Endothelial cell (in vitro differentiated cells): ENCODE data around the gene MARK2. TPM values are rescaled to one million over a fixed set of nuclear protein-coding genes. Genes with fewer than 3 reads are reported as not detected.
A peak's percentile ranks its signal among the peaks of the same experiment; 100 is the strongest.

Source experiments
- DNase-seq: peaks from one replicate; pipeline ENCODE4 v3.0.0; 2021; ENCODE audit warnings: low spot score
- H3K27ac Mint-ChIP-seq: one replicate; pipeline ENCODE4 v1.8.0; 2021; ENCODE audit warnings: mixed read lengths, inconsistent platforms; ENCODE audit not compliant: unreplicated experiment
- H3K27me3 Mint-ChIP-seq: one replicate; pipeline ENCODE4 v1.8.0; 2021; ENCODE audit warnings: mild to moderate bottlenecking, moderate library complexity, mixed read lengths, inconsistent platforms; ENCODE audit not compliant: unreplicated experiment
- H3K36me3 Mint-ChIP-seq: one replicate; pipeline ENCODE4 v1.8.0; 2021; ENCODE audit warnings: mild to moderate bottlenecking, low read depth, mixed read lengths, inconsistent platforms; ENCODE audit not compliant: unreplicated experiment
- H3K4me1 Mint-ChIP-seq: one replicate; pipeline ENCODE4 v1.8.0; 2021; ENCODE audit warnings: mild to moderate bottlenecking, mixed read lengths, inconsistent platforms; ENCODE audit not compliant: unreplicated experiment
- H3K4me3 Mint-ChIP-seq: one replicate; pipeline ENCODE4 v1.8.0; 2021; ENCODE audit warnings: mild to moderate bottlenecking, mixed read lengths, inconsistent platforms; ENCODE audit not compliant: unreplicated experiment
- H3K9me3 Mint-ChIP-seq: one replicate; pipeline ENCODE4 v1.8.0; 2021; ENCODE audit warnings: mixed read lengths, inconsistent platforms; ENCODE audit not compliant: unreplicated experiment
- CTCF ChIP-seq: fragments of 200-600 bp; sonication (generic); IDR thresholded peaks from one replicate; pipeline ENCODE4 v1.5.0; 2021; ENCODE audit warnings: antibody characterized with exemption; ENCODE audit not compliant: unreplicated experiment
- total RNA-seq: library from RNA; stranded (reverse); fragmentation: NEBNext Ultra II Directional; extraction: Animal tissue kit (Norgen Biotek cat#: 25700); gene quantifications from one replicate; pipeline ENCODE4 v1.2.1, GENCODE V29; 2021; ENCODE audit not compliant: unreplicated experiment

Gene MARK2
- total RNA-seq, 1 donor from 2014 or later = 42.6 TPM

GRCh38 chr11:63939397-63939891 is 100.5 kb downstream of the MARK2 start:
- H3K4me1 Mint-ChIP-seq = peaks cover 14% of the 10 kb centered on the region
- DNase-seq = peak; percentile 18
- H3K9me3 Mint-ChIP-seq = no peaks in the 10 kb centered on the region
- H3K27me3 Mint-ChIP-seq = peaks cover 4% of the 10 kb centered on the region
- peak overlapping the region; percentile 93 for H3K4me3 Mint-ChIP-seq
- peak overlapping the region; percentile 65 for H3K27ac Mint-ChIP-seq
- no peaks in the 10 kb centered on the region for H3K36me3 Mint-ChIP-seq
- no peak for TF ChIP-seq CTCF

GRCh38 chr11:63940786-63941185 is 101.9 kb downstream of the MARK2 start:
- no peak for TF ChIP-seq CTCF
- no peaks in the 10 kb centered on the region for H3K36me3 Mint-ChIP-seq
- DNase-seq = no peak
- peaks cover 14% of the 10 kb centered on the region for H3K4me1 Mint-ChIP-seq
- no peaks in the 10 kb centered on the region for H3K9me3 Mint-ChIP-seq
- peak overlapping the region; percentile 48 for H3K4me3 Mint-ChIP-seq
- peaks cover 4% of the 10 kb centered on the region for H3K27me3 Mint-ChIP-seq
- H3K27ac Mint-ChIP-seq = no peak overlapping the region

- Mint-ChIP-seq H3K9me3 (no peaks in the 10 kb centered on the region), H3K36me3 (no peaks in the 10 kb centered on the region), H3K4me1 (peaks cover 14% of the 10 kb centered on the region), H3K4me3 (no peak overlapping the region), H3K27me3 (peaks cover 4% of the 10 kb centered on the region), H3K27ac (no peak overlapping the region)
- TF ChIP-seq CTCF = no peak
- no peak for DNase-seq
Observed at GRCh38 chr11:63941901-63942300, 103.0 kb downstream of the MARK2 start.

GRCh38 chr11:63942803-63943202 is 103.9 kb downstream of the MARK2 start:
- Mint-ChIP-seq H3K27me3 (peaks cover 4% of the 10 kb centered on the region), H3K36me3 (no peaks in the 10 kb centered on the region), H3K27ac (no peak overlapping the region), H3K4me3 (no peak overlapping the region), H3K9me3 (no peaks in the 10 kb centered on the region), H3K4me1 (peaks cover 13% of the 10 kb centered on the region)
- TF ChIP-seq CTCF = no peak
- DNase-seq = no peak

GRCh38 chr11:63944987-63945386 is 106.1 kb downstream of the MARK2 start:
- Mint-ChIP-seq H3K27ac (no peak overlapping the region), H3K36me3 (no peaks in the 10 kb centered on the region), H3K9me3 (no peaks in the 10 kb centered on the region), H3K4me3 (no peak overlapping the region), H3K4me1 (peaks cover 4% of the 10 kb centered on the region), H3K27me3 (peaks cover 2% of the 10 kb centered on the region)
- no peak for TF ChIP-seq CTCF
- no peak for DNase-seq
